Measurements from ENCODE around the gene TSPAN5.

TSPAN5 gene

GRCh38 chr4:98641906-98642668 is 16.3 kb downstream of the TSPAN5 start:
- DNase-seq = no peak

GRCh38 chr4:98641376-98641775 is 17.0 kb downstream of the TSPAN5 start:
- no peak for DNase-seq

DNA sequence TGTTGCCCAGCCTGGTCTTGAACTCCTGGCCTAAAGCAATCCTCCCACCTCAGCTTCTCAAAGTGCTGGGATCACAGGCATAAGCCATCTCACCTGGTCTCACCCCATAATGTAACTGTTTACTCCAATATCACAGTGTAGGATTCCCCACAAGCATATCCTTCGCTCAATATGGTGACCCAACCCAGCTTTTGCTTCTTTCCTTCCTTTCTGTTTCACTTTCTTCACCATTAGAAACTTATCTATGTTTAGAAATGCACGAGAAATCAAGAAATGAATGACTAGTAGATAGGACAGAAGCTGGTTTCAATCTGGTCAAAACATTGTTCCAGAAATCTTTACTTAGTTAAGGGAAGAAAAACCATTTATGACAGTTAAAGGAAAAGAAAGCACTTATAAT is 18.9 kb downstream of the TSPAN5 start:
- DNase-seq = no peak

- no peak for DNase-seq
Observed at GRCh38 chr4:98639108-98639507, 19.3 kb downstream of the TSPAN5 start.

GRCh38 chr4:98638661-98639060 is 19.8 kb downstream of the TSPAN5 start:
- DNase-seq = no peak

GRCh38 chr4:98634061-98634460 is 24.4 kb downstream of the TSPAN5 start:
- no peak for DNase-seq

DNA sequence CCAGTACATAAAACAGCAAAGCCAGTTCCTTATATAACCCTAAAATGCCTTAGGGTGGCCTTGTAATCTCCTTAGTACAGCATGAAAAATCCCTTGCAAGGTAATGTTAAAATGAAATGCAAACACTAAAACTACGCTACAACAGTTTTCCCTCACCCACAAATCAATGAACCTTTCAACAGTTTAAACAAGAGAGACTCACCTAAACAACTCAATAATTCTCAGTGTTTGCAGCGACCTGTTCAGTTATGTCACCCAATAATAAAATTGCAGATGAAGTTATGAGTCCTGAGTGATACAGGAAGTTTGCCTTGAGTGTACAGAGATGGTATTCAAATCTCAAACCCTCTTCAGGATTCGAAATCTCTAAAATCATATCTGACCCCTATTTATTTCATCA is 25.3 kb downstream of the TSPAN5 start:
- DNase-seq = no peak

DNA sequence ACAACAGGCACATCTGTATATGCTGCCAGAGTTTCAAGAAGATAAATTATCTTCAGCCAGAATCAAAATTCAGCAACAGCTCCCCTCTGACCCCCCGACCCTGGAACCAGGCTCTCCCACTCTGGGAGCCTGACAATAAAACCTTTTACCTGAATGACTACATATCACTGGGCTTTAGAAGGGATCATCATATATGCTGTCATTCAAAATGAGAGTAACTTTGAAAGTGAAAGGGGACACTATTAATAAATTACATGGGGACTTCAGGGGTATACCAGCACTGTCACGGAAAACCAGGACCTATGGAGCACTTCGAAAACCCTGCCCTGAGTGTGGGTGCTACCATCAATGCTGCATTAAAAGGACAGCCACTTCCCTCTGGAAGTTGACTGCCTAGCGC is 26.2 kb downstream of the TSPAN5 start:
- DNase-seq = no peak

DNA sequence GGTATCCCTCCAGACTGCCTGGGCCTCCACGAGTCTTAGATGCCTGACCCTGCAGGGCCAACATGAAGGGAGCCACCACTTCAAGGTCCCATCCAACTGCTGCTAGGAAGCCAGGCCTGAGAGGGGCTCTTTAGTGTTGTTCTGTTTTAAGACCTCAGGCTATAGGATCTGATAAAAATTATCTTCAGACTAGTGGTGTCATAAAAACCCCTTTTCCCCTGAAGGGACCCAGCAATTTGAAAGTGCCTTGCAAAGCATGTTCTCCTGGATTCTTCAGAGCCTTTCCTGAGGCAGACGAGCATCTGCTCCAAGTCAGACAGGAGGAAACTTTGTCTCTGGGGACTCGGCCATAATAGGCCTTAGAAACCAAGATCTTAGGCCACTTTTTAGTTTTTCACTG is 26.9 kb downstream of the TSPAN5 start:
- DNase-seq = no peak

GRCh38 chr4:98630737-98631454 is 27.5 kb downstream of the TSPAN5 start:
- DNase-seq = no peak

- no peak for DNase-seq
Observed at GRCh38 chr4:98627531-98628257, 30.7 kb downstream of the TSPAN5 start.

DNA sequence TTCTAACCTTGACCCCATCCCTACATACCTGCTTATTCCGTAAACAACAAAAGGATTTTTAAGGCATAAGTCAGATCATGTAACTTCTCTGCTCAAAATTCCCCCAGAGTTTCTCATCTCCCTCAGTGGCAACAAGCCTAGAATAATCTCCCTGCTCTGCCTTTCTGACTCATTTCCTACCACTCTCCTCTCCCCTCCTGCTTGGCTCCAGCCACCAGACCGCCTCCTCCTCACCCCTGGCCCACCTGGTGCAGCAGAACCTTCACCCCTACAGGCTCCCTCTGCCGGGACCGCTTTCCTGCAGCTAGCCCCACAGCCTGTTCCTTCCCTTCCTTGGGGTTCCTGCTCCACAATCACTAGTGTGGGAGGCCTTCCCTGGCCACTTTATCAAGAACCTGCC is 32.1 kb downstream of the TSPAN5 start:
- DNase-seq = no peak

- DNase-seq = no peak
Observed at GRCh38 chr4:98625920-98626319, 32.5 kb downstream of the TSPAN5 start.

DNA sequence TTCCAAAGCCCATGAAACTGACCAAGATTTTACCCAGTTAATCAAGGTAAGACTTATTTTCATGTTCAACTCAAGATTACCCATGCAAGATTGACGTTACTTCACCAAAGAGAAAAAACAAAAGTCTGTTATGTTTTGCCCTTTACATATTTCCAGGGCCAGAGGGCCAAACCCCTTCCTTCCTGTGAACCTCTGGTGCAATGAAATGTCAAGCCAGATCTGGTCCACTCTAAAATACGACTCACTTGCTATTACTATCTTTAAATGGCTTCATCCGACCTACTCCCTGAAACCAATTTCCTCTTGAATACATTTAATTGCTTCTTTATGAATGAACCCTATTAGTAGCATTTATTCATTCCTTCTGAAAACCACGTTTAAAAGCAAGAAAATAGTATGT is 33.0 kb downstream of the TSPAN5 start:
- no peak for DNase-seq

- DNase-seq = no peak
Observed at GRCh38 chr4:98624642-98625041, 33.8 kb downstream of the TSPAN5 start.

DNA sequence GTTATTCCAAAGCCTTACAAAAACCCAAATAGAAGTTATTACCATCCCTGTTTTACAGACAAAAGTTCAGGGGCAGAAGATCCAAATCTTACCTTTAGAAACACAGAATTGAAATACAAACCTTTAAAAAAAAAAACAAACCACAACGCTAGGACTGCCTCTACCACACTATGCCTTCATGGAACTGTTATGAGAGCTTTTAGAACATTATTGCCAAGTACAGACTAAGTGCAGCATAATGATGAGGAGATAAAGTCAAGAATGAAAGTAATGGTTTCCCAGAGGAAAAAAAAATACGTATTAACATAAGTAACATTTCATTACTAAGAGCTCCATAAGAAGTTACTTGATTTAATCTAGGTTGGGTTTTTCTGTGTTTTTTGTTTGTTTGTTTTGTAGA is 34.3 kb downstream of the TSPAN5 start:
- DNase-seq = no peak

DNA sequence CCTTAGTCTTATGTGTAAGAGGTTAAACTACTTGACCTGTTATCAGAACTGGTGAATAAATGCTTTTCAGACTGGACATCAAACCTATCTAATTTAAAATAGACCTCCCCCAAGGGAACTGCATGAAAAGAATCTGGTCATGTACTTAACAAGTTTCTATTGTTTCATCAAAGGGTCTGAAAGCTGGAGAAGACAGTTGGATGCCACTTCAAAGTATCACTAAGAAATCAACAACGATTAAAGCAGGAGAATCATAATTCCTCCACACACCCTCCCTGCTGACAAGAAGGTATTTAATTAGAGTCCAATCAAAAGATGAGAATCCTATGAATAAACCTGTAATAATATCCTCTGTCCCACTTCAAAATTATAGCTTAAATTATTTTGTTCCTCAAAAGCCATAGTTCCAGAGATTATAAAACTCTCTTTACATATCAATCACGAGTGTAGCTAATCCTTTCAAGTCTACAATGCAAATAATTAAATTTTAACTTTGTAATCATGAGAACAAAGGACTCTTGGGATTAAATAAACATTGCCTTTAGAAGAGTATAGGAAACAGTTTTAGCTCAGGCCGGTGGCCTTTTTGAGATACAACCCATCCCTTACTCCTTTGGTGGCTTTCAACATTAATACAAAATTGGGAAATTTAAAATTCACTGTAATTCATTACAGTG is 35.1 kb downstream of the TSPAN5 start:
- no peak for DNase-seq

DNA sequence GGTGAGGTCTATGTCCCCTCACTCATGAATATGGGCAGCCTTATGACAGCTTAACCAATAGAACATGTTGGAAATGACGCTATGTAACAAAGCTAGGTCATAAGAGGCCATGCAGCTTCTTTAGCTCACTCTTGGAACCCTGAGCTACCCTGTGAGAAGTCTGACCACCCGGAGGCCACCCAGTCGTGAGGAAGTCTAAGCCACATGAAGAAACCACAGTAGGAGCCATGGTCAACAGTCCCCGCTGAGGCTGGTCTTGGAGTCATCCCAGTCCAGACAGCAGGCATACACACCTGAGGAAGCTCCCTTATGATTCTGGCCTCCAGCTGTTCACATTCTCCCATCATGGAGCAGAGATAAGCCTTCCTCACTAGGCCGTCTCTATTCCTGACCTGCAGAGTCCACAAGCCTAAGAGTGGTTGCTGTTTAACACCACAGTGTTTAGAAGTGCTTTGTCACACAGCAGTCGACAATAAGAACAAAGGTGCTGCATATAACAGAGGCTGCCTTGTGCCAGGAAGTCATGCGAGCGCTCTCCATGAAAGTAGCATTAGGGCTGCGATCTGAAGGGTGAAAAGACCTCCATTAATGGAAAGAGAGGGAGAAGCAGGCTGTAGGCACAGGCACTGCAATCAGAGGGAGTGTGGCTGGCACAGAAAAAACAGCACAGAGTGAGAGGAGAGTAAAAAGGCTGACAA is 38.2 kb downstream of the TSPAN5 start:
- no peak for DNase-seq

GRCh38 chr4:98619180-98619579 is 39.2 kb downstream of the TSPAN5 start:
- no peak for DNase-seq

GRCh38 chr4:98618680-98619079 is 39.7 kb downstream of the TSPAN5 start:
- no peak for DNase-seq

DNA sequence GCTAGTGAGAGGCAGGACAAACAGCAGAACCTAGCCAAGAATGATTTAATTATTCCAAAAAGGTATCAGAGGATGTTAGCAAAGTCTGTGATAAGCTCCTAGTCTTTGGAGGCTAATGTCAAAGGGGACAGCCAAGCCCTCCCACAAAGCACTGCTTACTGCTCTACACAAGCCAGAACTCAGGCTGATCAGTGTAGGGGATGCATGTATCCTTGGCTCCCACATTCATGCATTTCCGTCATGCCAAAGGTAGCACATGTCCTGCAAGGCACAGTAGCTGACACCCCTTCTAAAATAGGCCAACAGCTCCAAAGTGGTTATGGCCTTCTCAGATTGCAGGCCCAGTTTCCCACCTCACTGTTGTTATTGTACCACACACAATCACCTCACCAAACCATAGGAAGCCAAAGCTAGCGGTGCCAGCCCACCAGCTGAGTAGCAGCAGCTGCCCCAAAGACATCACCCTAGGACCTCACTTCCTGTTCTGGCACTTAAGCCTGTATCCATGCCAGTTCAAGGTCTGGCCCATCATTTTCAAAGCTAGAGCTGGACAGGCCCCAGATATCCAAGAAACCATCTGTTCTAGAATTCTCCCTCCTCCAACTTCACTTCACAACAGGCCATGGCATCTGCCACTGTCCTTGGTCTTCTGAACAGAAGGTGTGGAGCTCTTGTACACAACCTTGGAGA is 40.9 kb downstream of the TSPAN5 start:
- DNase-seq = no peak

DNA sequence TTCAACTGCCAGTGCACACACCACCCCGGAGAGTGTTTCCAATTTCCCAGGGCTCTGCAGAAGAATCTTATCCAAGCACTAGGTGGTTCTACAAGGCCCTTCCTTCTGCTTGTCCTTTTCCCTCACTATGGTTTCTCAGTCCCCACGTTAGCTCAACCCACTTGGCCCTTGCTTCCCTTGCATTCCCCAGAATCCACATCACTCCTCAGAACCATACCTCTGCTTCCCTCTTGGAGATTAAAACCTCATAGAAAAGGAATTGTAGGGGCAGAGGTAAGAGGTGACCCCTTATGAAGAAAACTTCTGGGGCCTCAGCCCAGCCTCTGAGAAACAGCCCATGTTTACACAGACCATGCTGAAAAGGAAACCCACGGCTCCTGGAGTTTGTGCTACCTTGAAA is 42.4 kb downstream of the TSPAN5 start:
- no peak for DNase-seq

Data from retina (tissue), 1 donor.